Neural progenitor cell (in vitro differentiated cells): ENCODE data around the gene GLE1.

Experiments
- EZH2 ChIP-seq: fragments of 200-600 bp; sonication (generic); IDR thresholded peaks from 2 replicates; pipeline ENCODE4 v1.6.1; 2017; ENCODE audit warnings: antibody characterized with exemption, mild to moderate bottlenecking, moderate library complexity
- EZH2phosphoT487 ChIP-seq: fragments of 200-600 bp; sonication (generic); IDR thresholded peaks from 2 replicates; pipeline ENCODE4 v1.6.1; 2017; ENCODE audit warnings: antibody characterized with exemption
- TF ChIP-seq, protein P1 (sequence below): fragments of 200-600 bp; sonication (generic); IDR thresholded peaks from 2 replicates; pipeline ENCODE4 v1.5.1; 2017; ENCODE audit warnings: antibody characterized with exemption, mild to moderate bottlenecking

DNA sequence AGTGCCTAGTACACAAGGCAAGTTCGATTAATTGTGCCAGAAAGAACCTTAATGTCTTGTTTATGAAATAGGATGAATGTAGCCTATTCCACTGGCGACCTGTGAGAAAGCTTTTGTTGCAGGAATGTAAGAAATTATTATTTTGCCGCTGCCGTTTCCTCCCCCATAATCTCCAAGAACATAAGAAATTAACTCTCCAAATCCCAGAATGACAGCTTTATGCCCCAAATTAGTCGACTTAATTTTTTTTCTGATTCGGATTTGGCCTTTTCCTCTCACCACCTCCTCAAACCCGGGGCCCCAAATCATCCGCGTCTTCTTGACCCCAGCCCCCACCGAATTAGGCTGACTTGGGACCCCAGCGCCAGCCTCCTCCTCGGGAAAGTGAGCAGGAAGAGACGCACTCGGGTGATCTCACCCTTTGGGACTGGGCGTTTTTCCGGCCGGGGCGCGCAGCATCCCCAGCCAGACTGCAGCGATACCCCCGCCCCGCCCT lies 47.2 kb downstream of the GLE1 start:
- TF ChIP-seq, protein P1, sequence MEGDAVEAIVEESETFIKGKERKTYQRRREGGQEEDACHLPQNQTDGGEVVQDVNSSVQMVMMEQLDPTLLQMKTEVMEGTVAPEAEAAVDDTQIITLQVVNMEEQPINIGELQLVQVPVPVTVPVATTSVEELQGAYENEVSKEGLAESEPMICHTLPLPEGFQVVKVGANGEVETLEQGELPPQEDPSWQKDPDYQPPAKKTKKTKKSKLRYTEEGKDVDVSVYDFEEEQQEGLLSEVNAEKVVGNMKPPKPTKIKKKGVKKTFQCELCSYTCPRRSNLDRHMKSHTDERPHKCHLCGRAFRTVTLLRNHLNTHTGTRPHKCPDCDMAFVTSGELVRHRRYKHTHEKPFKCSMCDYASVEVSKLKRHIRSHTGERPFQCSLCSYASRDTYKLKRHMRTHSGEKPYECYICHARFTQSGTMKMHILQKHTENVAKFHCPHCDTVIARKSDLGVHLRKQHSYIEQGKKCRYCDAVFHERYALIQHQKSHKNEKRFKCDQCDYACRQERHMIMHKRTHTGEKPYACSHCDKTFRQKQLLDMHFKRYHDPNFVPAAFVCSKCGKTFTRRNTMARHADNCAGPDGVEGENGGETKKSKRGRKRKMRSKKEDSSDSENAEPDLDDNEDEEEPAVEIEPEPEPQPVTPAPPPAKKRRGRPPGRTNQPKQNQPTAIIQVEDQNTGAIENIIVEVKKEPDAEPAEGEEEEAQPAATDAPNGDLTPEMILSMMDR, result no peak
- TF ChIP-seq EZH2 (no peak), EZH2phosphoT487 (no peak)
